Stomach (tissue), 19 donors: ENCODE measurements around the gene PERP. TPM values are rescaled to one million over a fixed set of nuclear protein-coding genes. Genes with fewer than 3 reads are reported as not detected.

ENCODE experiments used
- DNase-seq, 2 donors: peaks; one replicate each; pipeline versions ENCODE4 v3.0.0 to v3.0.0-alpha.2; 2013 to 2019
- H3K27ac ChIP-seq, 5 donors: fragments of 200-600 bp in 4 of 5; sonication (generic) in 4 of 5; one replicate each; pipeline ENCODE4 v1.5.1; 2013 to 2019; ENCODE audit warnings: mild to moderate bottlenecking in 1 of 5, moderate library complexity in 1 of 5
- H3K27me3 ChIP-seq, 3 donors: fragments of 200-600 bp; sonication (generic); one replicate each; pipeline ENCODE4 v1.5.1; 2017 to 2019; ENCODE audit warnings: mixed run types in 1 of 3
- H3K36me3 ChIP-seq, 4 donors: fragments of 200-600 bp; sonication (generic); 1 replicate in 3 of 4; 2 replicates in 1 of 4; pipeline ENCODE4 v1.5.1; 2016 to 2019
- H3K4me1 ChIP-seq, 4 donors: fragments of 200-600 bp; sonication (generic); one replicate each; pipeline ENCODE4 v1.5.1; 2016 to 2019
- H3K4me3 ChIP-seq, 4 donors: fragments of 200-600 bp; sonication (generic) in 3 of 4; one replicate each; pipeline ENCODE4 v1.5.1; 2016 to 2019; ENCODE audit warnings: mild to moderate bottlenecking in 1 of 4
- H3K9me3 ChIP-seq, 4 donors: fragments of 200-600 bp; sonication (generic); one replicate each; pipeline ENCODE4 v1.5.1; 2016 to 2019
- EP300 ChIP-seq: sonication (generic); formaldehyde crosslinking; IDR thresholded peaks from one replicate; pipeline ENCODE4 v1.6.1; 2017; ENCODE audit warnings: antibody characterized with exemption
- POLR2A ChIP-seq, 4 donors: fragments of 450-650 bp; IDR thresholded peaks; one replicate each; pipeline ENCODE4 v1.6.1; 2016; ENCODE audit warnings: antibody characterized with exemption in 4 of 4, control low read depth in 2 of 4, mild to moderate bottlenecking in 1 of 4, moderate library complexity in 1 of 4
- POLR2AphosphoS5 ChIP-seq, 3 donors: sonication (generic); formaldehyde crosslinking; IDR thresholded peaks; one replicate each; pipeline ENCODE4 v1.6.1; 2016; ENCODE audit warnings: antibody characterized with exemption in 3 of 3
- WGBS, 5 donors: extraction: QIAGEN DNeasy Blood & Tissue Kit in 3 of 5; methylation state at CpG; one replicate each; pipeline versions ENCODE4 v1.1.5 to v1.1.7; 2013 to 2018; 5-methylcytosine and 5-hydroxymethylcytosine counted together
- intact Hi-C: fragments of 100-400 bp; cut with DNase I; formaldehyde crosslinking; loops from one replicate; pipeline ENCODE4 v1.15.1; 2023; ENCODE audit warnings: low total_unique reads
- long read RNA-seq, 10 donors: transcript quantifications; one replicate each; lab custom pipeline, GENCODE V29; 2026
- polyA plus RNA-seq, 3 donors: library from polyadenylated mRNA; stranded (reverse); fragments of 200-250 nt; gene quantifications; one replicate each; pipeline ENCODE4 v1.2.3, GENCODE V29; 2013
- total RNA-seq, 5 donors: library from RNA; depleted of rRNA; stranded (reverse); fragments of >200 nt; gene quantifications; one replicate each; pipeline versions ENCODE4 v1.1.0 to v1.2.3, GENCODE V29; 2014 to 2016
- TF ChIP-seq, protein P1 (sequence below), 7 experiments: fragments of 450-650 bp in 4 of 7; fragments of 200-600 bp in 3 of 7; sonication (generic) in 3 of 7; IDR thresholded peaks; one replicate each; pipeline ENCODE4 v1.5.1; 2016 to 2019; ENCODE audit warnings: antibody characterized with exemption in 7 of 7, control low read depth in 2 of 7, mild to moderate bottlenecking in 1 of 7
- donor health status: healthy with polysubstance abuse.
- donor health status: Bipolar disorder and iron deficiency.
- donor health status: healthy.

PERP gene
- total RNA-seq: 10 to 100 TPM in 3 of 5 donors, 1 to 10 TPM in 2; 3.8 to 53.1 (median 12.8) TPM
- 100 to 1,000 TPM in 1 of 3 donors, 10 to 100 TPM in 2; 24.0 to 159 (median 24.2) TPM for polyA plus RNA-seq
- long read RNA-seq, donor 1, full-length matches to known transcripts: 55 of 55 reads
- long read RNA-seq, donor 1, partial matches to known transcripts: 0 of 55 reads
- long read RNA-seq, donor 1, other reads (novel, unspliced or antisense): 0 of 55 reads
- long read RNA-seq, donor 2, full-length matches to known transcripts: 68 of 73 reads
- long read RNA-seq, donor 2, partial matches to known transcripts: 5 of 73 reads
- long read RNA-seq, donor 2, other reads (novel, unspliced or antisense): 0 of 73 reads
- long read RNA-seq, donor 3, full-length matches to known transcripts: 33 of 33 reads
- long read RNA-seq, donor 3, partial matches to known transcripts: 0 of 33 reads
- long read RNA-seq, donor 3, other reads (novel, unspliced or antisense): 0 of 33 reads
- long read RNA-seq, donor 4, full-length matches to known transcripts: 11 of 11 reads
- long read RNA-seq, donor 4, partial matches to known transcripts: 0 of 11 reads
- long read RNA-seq, donor 4, other reads (novel, unspliced or antisense): 0 of 11 reads
- long read RNA-seq, donor 5, full-length matches to known transcripts: 43 of 43 reads
- long read RNA-seq, donor 5, partial matches to known transcripts: 0 of 43 reads
- long read RNA-seq, donor 5, other reads (novel, unspliced or antisense): 0 of 43 reads
- long read RNA-seq, donor 6, full-length matches to known transcripts: 134 of 146 reads
- long read RNA-seq, donor 6, partial matches to known transcripts: 12 of 146 reads
- long read RNA-seq, donor 6, other reads (novel, unspliced or antisense): 0 of 146 reads
- long read RNA-seq, donor 7, full-length matches to known transcripts: 115 of 121 reads
- long read RNA-seq, donor 7, partial matches to known transcripts: 6 of 121 reads
- long read RNA-seq, donor 7, other reads (novel, unspliced or antisense): 0 of 121 reads
- long read RNA-seq, donor 8, full-length matches to known transcripts: 48 of 48 reads
- long read RNA-seq, donor 8, partial matches to known transcripts: 0 of 48 reads
- long read RNA-seq, donor 8, other reads (novel, unspliced or antisense): 0 of 48 reads
- long read RNA-seq, donor 9, full-length matches to known transcripts: 42 of 42 reads
- long read RNA-seq, donor 9, partial matches to known transcripts: 0 of 42 reads
- long read RNA-seq, donor 9, other reads (novel, unspliced or antisense): 0 of 42 reads
- long read RNA-seq, donor 10, full-length matches to known transcripts: 40 of 40 reads
- long read RNA-seq, donor 10, partial matches to known transcripts: 0 of 40 reads
- long read RNA-seq, donor 10, other reads (novel, unspliced or antisense): 0 of 40 reads

- intact Hi-C loops: no loop called here
- Histone ChIP-seq H3K27ac (peak within 1 kb of the TSS; percentile 86 to 96 (median 92)), H3K36me3 (no peaks in the 10 kb centered on the region), H3K9me3 (no peaks in the 10 kb centered on the region), H3K4me3 (peak within 1 kb of the TSS; percentile 59 to 80 (median 76)), H3K27me3 (peaks cover 0 to 21% (median 9%) of the 10 kb centered on the region in 3 donors), H3K4me1 (peaks cover 6 to 38% (median 28%) of the 10 kb centered on the region in 4 donors)
- WGBS, 5 donors: 0 to 3% (median 0%) methylated on average over 14 to 83 of the region's 83 CpGs
- peak; percentile 86 to 92 for DNase-seq
- TF ChIP-seq EP300 (no peak), POLR2A (IDR thresholded peaks at IDR 0.05) (peak in 1 of 4 donors; percentile 46), POLR2AphosphoS5 (IDR thresholded peaks at IDR 0.05) (peak in 2 of 3 donors; percentile 59 to 69)
- TF ChIP-seq, protein P1, sequence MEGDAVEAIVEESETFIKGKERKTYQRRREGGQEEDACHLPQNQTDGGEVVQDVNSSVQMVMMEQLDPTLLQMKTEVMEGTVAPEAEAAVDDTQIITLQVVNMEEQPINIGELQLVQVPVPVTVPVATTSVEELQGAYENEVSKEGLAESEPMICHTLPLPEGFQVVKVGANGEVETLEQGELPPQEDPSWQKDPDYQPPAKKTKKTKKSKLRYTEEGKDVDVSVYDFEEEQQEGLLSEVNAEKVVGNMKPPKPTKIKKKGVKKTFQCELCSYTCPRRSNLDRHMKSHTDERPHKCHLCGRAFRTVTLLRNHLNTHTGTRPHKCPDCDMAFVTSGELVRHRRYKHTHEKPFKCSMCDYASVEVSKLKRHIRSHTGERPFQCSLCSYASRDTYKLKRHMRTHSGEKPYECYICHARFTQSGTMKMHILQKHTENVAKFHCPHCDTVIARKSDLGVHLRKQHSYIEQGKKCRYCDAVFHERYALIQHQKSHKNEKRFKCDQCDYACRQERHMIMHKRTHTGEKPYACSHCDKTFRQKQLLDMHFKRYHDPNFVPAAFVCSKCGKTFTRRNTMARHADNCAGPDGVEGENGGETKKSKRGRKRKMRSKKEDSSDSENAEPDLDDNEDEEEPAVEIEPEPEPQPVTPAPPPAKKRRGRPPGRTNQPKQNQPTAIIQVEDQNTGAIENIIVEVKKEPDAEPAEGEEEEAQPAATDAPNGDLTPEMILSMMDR (IDR thresholded peaks at IDR 0.05): no peak
These were observed at the start of gene PERP for GRCh38 chr6:138107078-138107751. PERP (minus strand) TSS chr6:138107419; CDS start chr6:138107340, 79 bp downstream.

DNA sequence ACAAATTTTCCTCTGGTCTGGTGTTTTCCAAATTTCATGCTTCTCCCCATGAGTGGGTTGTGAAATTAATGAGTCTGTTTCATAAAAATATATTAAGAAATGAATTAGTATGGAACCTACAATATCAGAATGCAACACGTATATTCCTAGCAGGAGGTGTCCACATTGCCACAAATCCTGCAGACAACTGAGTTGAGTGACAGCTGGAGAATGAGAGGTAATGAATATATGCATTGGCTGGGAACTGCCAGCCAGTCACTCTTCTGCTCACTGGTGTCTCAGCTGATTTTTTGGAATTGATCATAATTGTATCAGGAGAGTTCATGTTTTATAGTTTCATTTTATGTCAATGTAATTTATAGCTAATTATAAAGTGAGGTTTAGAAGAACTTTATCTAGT is 48.2 kb upstream of the PERP start:
- Histone ChIP-seq H3K27ac (no peak overlapping the region), H3K9me3 (peaks cover 0 to 18% (median 8%) of the 10 kb centered on the region in 4 donors), H3K4me1 (no peaks in the 10 kb centered on the region), H3K27me3 (peaks cover 0 to 10% (median 0%) of the 10 kb centered on the region in 3 donors), H3K36me3 (no peaks in the 10 kb centered on the region), H3K4me3 (no peak overlapping the region)
- intact Hi-C loops: loop anchor here (10.0 kb wide), 1 partner anchor 129 kb away; no protein-coding TSS in a partner anchor
- TF ChIP-seq POLR2A (IDR thresholded peaks at IDR 0.05) (no peak), EP300 (no peak), POLR2AphosphoS5 (IDR thresholded peaks at IDR 0.05) (no peak)
- TF ChIP-seq, protein P1 (IDR thresholded peaks at IDR 0.05): no peak
- 67 to 79% (median 78%) methylated on average over 1 of the region's 1 CpG for WGBS, 5 donors
- DNase-seq: no peak

DNA sequence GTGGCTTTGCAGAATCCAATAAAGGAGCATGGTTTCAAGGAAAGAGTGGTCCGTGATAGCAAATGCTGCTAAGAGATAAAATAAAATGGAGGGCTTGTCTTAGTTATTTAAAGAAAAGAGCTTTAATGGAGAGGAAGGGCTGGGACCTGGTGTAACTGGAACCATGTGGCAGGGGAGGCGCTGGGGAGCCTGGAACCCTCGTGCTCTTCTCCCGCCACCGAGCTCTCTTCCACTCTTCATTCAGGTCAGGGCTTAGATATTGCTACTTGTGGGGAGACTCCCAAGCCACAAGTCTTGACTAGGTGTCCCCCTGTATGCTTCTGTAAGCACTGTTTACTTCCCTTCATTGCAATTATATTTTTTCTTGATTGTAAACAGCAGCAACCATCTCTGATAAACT is 39.3 kb upstream of the PERP start:
- H3K27me3 ChIP-seq: no peaks in the 10 kb centered on the region
- H3K27ac ChIP-seq: no peak overlapping the region
- no peaks in the 10 kb centered on the region for H3K9me3 ChIP-seq
- no peak overlapping the region for H3K4me3 ChIP-seq
- TF ChIP-seq POLR2A (IDR thresholded peaks at IDR 0.05): no peak
- TF ChIP-seq, protein P1 (IDR thresholded peaks at IDR 0.05): no peak
- no peak for TF ChIP-seq POLR2AphosphoS5 (IDR thresholded peaks at IDR 0.05)
- no peak for TF ChIP-seq EP300
- no peaks in the 10 kb centered on the region for H3K4me1 ChIP-seq
- no peak for DNase-seq
- H3K36me3 ChIP-seq: no peaks in the 10 kb centered on the region
- 87 to 93% (median 89%) methylated on average over 5 of the region's 5 CpGs for WGBS, 5 donors
- intact Hi-C loops: no loop called here
